SKM-1 treated with dmso at 0.1 percent for 144 hours (cell line): ENCODE data around the gene ZNF536.
"Not testable (repeated sequence)": the region's sequence is repeated elsewhere in the genome, so short reads cannot be mapped to it uniquely, and the experiment has no call there.

Experiments
- DNase-seq: peaks from one replicate; lab custom pipeline; 2025; ENCODE audit not compliant: unreplicated experiment; lab: John Stamatoyannopoulos, UW

ZNF536 gene

DNA sequence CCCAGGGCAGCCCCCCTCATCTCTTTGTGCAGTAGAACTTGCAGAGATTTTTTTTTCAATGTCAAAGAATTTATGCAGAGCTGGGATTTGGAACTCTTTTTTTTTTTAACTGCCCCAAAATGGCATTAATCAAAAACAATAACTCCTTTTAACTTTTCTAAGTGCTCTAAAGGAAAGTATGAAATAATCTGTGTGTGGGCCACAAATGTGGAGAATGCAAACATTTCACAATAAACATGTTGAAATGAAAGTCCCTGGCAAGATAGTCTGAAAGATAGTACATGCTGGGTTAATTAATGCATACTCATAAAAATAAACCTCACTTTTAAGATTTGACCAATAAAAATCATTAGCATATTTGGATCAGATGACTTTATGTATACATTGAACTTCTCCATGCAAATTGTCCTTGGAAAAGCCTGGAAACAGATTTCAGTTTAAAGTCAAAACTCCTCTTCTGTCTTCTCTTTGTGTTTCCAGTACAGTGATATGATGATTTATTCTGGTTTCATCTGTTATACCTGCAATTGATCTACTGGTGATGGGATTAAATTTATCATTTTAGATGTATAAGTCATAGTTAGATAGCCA lies 30.5 kb upstream of the ZNF536 start:
- DNase-seq = no peak

DNA sequence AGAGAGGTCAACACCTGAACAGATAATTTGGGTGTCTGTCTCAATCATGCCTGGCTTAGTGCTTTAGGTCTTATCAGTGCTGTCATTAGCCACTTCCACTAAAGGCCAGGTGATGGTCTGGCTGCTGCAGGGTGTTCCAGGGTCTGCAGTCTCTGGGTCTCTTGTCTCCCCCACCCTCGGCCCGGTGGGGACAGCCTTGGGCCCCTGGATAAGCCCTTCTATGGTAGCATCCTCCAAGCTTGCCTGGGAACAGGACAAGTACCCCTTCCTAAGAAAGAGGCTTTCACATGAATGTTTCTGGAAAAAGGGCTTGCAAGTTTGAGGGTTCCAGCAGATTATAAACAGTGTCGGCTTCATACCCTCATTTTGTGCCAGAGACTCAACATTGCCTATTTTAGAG lies 29.3 kb upstream of the ZNF536 start:
- DNase-seq = no peak

DNA sequence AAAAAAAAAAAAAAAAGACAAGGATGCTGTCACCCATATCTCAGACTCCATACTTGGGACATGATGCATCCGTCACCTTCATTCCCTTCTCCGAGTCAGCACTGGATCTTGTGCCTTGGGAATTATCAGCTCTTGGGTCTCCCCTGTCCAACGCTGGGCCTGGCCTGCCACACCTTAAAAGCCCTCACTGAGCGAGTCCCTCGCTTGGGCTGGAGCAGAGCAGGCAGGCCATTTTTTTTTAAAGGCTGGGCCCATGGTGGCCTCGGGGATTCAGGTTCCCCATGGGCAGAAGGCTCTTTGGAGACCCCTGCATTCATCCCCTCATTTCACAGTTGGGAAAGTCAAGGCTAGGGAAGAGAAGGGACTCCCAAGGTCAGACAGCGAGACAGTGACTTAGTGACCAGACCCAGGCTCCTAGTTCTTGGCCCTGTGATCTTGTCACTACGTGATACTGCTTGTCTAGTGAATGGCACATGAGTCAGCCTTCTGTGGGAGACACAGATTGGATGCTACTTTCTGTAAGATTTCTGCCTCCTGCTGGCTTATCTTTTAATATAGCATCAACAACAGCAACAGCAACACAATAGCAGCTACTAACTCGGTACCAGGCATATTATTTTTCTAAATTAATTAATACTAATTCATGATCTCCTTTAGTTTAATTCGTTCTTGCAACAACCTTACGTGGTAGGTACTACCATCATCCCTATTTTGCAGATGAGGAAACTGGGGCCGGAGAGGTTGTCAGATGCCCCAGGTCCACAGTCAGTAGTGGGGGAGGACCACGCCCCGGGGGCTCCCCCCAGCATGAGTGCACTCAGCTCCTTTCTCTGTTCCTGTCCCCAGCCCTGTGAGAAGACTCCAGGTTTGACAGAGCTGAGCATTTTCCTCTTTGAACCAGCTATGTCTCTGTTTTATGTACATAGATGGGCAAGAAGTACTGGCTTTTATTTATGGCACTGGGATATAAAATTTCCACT lies 27.4 kb upstream of the ZNF536 start:
- no peak for DNase-seq

DNA sequence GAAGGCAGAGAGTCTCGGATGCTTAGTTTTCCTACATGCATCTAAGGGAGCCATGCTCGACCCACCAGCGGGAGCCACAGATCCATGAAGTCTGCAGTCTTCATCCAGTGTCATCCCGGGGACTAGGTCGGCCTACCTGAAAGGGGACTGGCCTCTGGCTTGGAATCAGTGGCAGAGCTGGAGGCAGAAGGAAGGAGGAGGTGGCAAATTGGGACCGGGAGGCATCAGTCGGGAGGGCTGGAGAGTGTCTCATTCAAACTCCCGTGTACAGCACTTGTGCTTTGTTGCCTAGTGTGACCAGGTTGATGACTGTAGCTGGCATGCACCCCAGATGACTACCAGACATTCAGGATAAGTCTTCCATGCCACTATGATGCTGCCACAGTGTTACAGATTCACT lies 26.5 kb upstream of the ZNF536 start:
- no peak for DNase-seq

DNA sequence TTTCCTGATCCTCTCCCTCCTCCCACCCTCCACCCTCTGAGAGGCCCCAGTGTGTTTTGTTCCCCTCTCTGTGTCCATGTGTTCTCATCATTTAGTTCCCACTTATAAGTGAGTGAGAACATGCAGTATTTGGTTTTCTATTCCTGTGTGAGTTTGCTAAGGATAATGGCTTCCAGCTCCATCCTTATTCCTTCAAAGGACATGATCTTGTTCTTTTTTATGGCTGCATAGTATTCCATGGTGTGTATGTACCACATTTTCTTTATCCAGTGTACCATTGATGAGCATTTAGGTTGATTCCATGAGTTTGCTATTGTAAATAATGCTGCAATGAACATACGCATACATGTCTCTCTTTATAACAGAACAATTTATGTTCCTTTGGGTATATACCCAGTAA lies 25.7 kb upstream of the ZNF536 start:
- DNase-seq = not testable (repeated sequence)

DNA sequence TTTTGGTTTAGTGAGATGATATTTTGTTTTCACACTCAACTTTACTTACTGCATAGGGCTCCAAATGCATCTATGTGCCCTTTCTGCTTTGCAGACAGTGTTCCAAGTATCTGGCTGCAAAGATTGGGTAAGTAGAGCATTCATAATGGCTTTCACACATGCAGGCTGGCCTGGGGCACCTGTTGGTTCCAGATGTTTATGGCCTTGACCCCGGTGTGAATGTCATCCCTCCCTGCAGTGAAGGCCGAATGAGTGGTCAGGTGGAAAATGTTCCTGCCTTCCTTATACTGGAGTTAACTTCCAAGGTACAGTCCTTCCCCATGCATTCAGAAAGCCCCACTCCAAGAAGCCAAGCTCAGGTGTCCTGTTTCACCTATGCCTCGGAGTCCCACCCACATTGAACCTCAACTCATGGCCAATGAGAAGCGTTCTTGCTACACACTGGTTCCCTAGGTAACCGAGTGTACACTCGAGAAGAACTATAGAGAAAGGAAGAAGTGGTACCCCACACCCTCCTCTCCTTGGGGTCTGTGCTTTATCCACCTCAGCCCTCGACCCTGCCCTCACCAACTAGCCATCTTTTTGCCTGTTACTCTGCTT lies 23.0 kb upstream of the ZNF536 start:
- DNase-seq = no peak

DNA sequence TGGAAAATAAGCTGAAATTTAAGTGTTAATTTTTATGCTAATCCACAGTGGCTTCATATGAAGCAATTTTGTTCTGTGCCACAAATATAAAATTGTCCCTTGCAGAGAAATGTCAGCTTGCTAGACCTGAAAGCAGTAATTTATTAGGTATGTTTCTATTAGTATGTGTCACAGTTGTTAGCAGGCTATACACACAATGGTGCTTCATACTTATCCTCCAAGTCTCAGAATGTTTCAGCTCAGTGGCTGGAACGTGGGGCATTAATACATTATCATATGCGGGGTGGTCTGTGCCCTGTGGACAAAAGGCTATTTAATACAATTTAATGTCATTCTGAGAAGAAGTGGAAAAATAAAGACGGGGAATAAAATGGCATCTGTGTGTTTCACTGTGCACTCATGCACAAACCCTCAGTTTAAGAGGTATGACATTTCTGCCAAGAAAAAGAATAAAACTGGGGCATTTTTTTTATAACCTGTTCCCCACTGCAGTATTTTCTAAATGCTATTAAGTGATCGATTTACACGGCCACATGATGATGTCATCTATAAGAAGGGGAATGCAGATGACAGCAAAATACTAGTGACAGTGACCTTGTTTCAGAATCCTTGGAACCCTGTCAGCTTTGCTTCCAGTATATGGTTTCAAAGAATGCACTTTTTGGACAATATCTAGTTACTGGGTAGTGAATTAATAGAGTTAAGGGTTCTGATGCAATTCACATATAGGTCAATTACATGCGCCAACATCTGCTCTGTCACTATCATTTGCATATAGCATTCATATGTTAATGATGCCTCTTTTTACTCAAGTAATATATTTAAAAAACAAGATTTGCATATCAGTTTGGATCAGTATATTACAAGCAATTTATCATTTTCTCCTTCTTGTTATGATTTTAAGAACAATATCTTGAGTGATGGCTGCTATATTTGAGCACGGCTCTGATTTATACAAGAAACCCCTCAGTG lies 21.2 kb upstream of the ZNF536 start:
- no peak for DNase-seq

DNA sequence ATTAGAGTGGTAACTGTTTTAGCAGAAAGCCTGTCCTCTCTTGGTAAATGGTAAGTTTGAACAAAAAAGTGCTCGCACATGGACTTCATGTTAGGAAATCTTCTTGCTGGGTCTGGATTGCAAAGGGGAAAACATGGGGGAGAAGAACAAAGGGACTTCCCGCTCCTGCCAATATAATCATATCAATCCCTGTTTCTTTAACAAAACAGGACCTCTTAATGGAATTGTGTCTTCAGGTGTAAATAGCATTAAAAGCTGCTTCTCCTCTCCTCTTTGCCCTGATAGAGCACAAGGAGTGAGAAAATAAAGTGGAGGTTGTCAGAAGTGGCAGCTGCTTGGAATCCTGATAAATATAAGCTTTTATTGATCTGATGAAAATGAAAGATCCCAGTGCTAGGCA lies 20.4 kb upstream of the ZNF536 start:
- no peak for DNase-seq

DNA sequence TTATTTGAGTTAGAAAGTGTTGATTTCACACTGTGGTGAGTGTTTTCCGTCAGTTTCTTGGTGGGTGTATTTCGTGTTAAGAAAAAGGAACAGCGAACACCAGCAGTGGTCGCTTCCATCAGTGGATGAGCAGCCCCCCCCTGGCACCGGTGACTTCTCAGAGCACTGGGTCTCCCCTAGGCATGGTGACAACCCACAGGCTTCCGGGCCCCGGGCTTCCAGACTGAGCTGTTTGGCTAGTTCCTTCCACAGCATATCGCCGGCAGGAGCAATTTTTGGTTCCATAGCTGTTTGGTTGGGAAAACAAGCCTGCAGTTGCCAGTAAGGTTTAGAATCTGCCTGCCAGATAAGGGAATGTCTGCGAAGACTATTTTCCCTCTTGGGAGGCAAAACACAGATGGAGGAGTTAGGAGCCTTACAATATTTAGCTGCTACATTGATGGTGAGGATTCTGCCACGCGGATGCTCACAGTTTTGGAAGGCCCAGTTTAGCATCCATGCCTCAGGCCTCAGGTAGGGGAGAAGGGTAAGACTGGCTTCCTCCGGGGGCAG lies 18.7 kb upstream of the ZNF536 start:
- no peak for DNase-seq

DNA sequence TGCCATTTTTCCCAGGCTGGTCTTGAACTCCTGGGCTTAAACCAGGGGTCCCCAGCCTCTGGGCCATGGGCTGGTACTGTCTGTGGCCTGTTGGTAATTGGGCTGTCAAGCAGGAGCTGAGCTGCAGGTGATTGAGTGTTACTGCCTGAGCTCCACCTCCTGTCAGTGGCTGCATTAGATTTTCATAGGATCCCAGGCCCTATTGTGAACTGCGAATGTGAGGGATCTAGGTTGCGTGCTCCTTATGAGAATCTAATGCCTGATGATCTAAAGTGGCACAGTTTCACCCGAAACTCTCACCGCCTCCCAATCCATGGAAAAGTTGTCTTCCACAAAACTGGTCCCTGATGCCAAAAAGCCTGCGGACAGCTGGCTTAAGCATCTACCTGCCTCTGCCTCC lies 16.6 kb upstream of the ZNF536 start:
- no peak for DNase-seq

DNA sequence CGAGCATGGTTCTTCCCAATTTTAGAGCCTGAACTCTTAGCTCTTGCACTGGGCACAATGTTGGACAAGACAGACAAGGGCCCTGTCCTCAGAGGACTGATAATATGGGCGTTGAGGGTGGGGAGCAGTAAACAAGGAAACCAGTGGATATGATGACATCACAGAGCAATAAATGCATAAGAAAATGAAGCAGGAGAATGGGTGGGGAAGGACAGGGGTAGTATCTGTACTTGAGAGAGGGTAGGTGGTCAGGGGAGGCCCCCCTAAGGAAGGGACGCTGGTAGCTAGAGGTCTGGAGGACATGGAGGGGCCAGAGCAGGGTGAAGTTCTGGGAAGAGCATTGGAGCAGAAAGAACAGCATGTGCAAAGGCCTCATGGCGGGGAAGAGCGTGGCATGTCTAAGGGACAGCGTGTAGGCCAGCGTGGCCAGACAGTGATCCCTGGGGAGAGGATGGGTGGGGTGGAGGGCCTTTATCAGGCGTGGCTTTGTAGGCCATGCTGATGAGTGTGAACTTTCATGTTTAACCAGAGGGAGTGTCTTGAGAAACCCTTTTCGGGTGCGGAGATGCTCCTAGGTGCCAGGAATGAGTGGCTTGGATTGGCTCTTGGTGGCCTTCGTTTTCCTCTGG lies 15.1 kb upstream of the ZNF536 start:
- no peak for DNase-seq

DNA sequence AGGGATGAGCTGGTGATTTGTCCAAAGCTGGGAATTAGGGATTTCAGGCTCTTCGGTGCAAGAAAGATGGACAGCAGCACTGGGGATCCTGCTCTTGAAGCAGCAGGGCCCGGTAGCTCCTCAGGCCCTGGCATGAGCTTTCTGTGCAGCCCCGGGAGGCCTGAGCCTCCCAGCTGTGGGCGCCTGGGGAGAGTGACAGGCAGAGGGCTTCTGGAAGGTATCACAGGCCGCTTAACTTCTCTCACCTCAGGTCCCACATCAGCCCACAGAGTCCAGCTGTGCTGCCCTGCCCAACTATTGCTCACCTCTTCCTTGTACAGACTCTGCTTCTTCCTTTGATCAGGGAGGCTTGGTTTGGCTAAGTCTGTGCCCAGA lies 14.6 kb upstream of the ZNF536 start:
- DNase-seq = no peak

DNA sequence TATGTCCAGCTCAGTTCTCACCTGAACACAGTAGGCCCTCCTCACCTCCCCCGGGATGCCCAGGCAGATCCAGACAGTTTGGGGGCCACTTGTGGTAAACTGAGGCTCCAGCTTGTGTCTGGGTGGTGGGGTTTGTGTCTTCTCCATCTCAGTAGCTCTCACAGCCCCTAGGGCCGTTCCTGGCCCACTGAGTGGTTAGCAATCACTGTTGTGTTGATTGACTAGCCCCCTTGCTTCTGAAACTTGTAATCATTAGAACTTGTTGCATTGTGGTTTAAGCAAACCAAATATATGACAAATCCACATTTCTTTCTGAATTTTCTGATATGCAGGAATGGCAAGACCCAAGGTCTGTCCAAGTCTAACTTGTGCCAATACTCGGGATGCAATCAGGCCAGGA lies 13.9 kb upstream of the ZNF536 start:
- DNase-seq = no peak

DNA sequence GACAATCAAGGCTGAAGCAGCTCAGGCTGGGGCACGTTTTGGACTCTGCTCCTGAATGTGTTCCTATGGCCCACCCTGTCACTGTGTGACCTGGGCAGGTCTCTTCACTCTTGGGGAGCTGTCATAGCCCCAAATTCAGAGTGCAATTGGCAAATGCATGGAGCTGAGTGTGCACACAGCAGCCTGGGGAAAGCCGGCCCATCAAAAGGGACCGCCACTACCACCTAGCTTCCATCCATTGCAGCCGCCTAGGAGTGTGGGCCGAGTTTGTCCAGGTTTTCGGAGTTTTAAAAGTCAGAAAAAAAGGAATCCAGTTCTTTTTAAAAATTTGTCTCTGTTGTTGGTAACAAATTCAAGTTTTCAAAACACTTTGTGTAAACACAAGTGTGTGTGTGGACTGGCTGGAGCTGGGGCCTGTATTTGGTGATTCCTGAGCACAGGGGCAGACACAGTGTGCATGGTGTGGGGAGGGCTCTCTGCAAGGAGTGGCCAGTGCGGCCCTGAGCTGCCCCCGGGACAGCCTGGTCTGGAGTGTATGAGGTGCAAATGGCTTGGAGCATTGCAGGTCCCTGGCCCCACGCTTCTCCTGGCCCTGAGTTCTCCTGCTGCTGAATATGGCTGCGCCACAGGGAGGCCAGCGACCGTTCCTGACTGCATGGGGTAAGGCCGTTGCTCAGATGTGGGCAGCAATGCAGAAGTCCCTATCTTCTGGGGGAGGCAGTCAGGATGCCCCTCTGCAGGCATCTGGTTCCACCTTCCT lies 13.2 kb upstream of the ZNF536 start:
- DNase-seq = no peak

DNA sequence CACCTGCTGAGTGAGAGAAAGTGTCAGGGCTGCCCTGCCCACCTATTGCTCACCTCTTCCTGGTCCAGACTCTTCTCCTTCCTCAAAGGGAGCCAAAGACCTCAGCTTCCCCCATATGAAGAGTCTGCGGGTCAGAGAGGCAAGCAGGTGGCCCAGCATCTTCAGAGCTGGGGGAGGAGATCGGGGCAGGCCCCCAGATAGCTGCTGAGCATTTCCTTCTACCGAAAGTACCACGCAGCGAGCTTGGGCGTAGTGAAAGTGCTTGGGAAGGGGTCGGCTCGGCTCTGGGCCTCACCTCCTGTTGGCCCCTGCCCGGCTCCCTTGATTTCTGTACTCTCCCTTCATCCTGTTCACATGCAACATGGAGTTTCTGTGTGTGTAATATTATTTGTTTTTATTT lies 12.2 kb upstream of the ZNF536 start:
- DNase-seq = no peak

DNA sequence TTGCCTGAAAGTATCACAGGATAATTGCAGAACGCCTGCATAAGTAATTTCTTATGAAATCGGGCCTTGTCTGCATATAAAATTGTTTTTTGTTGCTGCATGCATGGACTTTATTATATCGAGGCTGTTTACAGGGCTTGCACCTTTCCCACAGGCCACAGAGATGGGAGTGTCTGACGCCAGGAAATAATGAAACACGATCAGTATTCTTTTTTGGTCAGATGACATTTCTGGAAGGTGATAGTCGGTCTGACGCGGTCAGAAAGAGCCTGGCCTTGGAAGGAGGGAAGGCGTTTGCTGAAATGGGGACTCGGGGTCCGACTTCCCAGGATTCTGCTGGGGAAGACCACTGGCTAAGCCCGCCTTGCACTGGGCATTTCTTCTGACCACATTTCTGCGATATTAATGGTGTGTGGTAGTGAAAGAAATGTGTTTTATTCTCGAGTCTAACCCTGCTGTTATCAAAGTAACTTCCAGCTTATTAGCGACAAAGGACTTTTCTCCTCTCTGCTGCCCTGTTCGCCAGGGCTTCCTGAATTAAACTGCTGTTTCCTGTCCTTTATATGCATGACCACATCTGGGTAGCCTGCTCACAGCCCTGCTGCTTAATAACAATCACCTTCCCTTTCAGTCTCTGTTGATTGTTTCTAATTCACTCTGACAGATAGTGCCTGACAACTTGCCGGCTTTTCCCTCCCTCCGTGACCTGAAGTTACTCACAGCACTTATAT lies 11.6 kb upstream of the ZNF536 start:
- no peak for DNase-seq

DNA sequence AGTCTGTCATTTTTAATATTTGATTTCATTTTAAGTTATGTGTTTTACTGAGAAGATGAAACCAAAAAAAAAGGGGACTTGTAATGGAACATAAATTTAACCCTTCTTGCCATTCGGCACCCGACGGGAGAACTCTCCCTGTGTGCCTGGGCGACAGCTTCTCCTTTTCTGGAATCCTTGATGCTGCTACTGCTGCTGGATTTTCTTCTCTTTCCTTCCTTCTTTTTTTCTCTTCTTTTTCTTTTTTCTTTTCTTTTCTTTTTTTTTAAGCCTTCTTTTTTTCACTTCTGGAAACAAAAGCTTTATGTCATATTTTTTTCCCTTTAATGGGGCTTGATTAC lies 11.1 kb upstream of the ZNF536 start:
- no peak for DNase-seq

DNA sequence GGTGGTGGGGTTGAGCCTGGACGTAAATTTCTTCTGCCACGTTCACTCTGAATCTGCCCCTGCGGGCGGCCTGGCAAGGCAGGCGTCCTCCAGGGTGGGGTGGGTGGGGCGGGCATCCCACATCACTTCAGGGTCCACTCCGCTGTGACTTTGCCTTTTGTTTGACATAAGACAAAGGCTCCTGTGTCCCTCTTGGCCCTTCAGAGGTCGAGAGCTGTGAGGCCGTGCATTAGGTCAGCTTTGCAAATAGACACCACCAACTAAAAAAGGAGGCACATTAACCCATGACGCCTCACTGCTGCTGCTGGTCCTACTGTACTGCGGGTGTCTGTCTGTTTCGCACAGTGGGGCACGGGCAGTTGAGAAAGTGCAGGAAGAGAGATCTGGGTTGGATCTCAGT lies 10.5 kb upstream of the ZNF536 start:
- no peak for DNase-seq

DNA sequence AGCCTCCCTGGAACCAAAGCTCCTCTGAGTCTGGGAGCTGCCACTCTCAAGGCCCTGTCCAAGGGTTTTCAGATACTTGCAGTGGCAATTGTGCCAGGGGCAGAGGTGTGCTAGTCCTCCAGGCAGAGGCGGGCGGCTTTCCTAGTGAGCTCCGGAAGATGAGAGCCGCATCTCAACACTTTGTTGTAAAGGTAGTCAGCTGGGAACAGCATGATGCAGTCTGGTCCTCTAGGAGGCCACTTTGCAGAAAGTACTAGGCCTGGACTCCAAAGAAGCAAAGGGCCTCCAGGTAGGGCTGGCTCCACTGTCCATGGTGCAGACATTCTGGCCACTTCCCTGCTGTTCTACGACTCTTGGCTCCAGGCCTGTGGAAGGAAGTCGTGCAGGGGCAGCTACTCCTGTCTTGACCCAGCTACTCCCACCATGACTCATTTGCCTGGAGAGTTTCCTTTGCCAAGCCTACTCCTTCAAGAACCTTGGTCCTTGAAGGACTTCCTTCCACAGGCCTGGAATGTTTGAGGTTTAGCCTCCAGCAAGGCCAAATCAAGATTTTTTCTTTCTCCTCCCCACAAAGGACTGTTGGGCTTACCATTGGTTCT lies 9.9 kb upstream of the ZNF536 start:
- DNase-seq = no peak
